Ascending aorta (tissue), 2 donors: ENCODE measurements around the gene PCNX1. TPM values are rescaled to one million over a fixed set of nuclear protein-coding genes. Genes with fewer than 3 reads are reported as not detected.

Source experiments
- DNase-seq, 2 donors: peaks; one replicate each; pipeline ENCODE4 v3.0.0-alpha.2; 2019; ENCODE audit warnings: low spot score in 2 of 2
- H3K27ac ChIP-seq, 2 donors: fragments of 200-600 bp; sonication (generic); one replicate each; pipeline ENCODE4 v1.5.1; 2016 to 2017; ENCODE audit warnings: mild to moderate bottlenecking in 1 of 2
- H3K27me3 ChIP-seq: fragments of 200-600 bp; sonication (generic); one replicate; pipeline ENCODE4 v1.5.1; 2017
- H3K36me3 ChIP-seq, 2 donors: fragments of 200-600 bp; sonication (generic); one replicate each; pipeline ENCODE4 v1.5.1; 2016
- H3K4me1 ChIP-seq, 2 donors: fragments of 200-600 bp; sonication (generic); one replicate each; pipeline ENCODE4 v1.5.1; 2016 to 2017; ENCODE audit warnings: mild to moderate bottlenecking in 1 of 2
- H3K4me3 ChIP-seq, 2 donors: fragments of 200-600 bp; sonication (generic); one replicate each; pipeline ENCODE4 v1.5.1; 2016 to 2017; ENCODE audit warnings: mild to moderate bottlenecking in 1 of 2
- H3K9me3 ChIP-seq, 2 donors: fragments of 200-600 bp; sonication (generic); one replicate each; pipeline ENCODE4 v1.5.1; 2016
- intact Hi-C: fragments of 100-400 bp; cut with DNase I; formaldehyde crosslinking; loops from one replicate; pipeline ENCODE4 v1.15.1; 2023
- total RNA-seq: library from RNA; depleted of rRNA; stranded (reverse); fragments of >200 nt; gene quantifications from one replicate; pipeline ENCODE4 v1.1.0, GENCODE V29; 2016
- TF ChIP-seq, protein P1 (sequence below), 3 experiments: fragments of 200-600 bp in 2 of 3; fragments of 450-650 bp in 1 of 3; sonication (generic) in 2 of 3; IDR thresholded peaks; one replicate each; pipeline ENCODE4 v1.5.1; 2016 to 2019; ENCODE audit warnings: antibody characterized with exemption in 3 of 3, mild to moderate bottlenecking in 1 of 3, moderate library complexity in 1 of 3

PCNX1 gene
- total RNA-seq, 1 donor from 2014 or later, result 73.1 TPM

DNA sequence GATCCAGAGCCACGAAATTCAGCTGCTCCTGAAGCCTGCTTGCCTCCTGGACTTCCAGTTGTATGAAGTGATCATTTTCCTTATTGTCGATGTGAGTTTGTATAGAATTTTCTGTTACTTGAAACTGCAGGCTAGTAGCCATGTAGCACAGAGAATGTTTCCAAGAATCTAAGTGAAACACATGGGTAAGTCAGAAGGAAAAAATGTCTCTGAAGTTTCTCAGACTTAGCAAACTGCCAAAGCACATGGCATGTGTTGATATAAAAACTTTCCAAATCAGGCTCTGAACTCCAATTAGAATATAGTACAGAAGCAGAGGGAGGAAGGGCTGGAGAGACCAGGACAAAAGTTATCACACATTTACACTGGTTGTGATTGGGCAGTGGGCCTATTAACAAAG lies 9.8 kb upstream of the PCNX1 start:
- H3K36me3 ChIP-seq, result no peaks in the 10 kb centered on the region
- peaks cover 7 to 18% of the 10 kb centered on the region in 2 donors for H3K4me1 ChIP-seq
- H3K9me3 ChIP-seq, result no peaks in the 10 kb centered on the region
- no peak for DNase-seq
- intact Hi-C loops, result loop anchor here (2.0 kb wide), 1 partner anchor 81 kb away; no protein-coding TSS in a partner anchor
- H3K27ac ChIP-seq, result peak overlapping the region; percentile 60 to 62
- TF ChIP-seq, protein P1, sequence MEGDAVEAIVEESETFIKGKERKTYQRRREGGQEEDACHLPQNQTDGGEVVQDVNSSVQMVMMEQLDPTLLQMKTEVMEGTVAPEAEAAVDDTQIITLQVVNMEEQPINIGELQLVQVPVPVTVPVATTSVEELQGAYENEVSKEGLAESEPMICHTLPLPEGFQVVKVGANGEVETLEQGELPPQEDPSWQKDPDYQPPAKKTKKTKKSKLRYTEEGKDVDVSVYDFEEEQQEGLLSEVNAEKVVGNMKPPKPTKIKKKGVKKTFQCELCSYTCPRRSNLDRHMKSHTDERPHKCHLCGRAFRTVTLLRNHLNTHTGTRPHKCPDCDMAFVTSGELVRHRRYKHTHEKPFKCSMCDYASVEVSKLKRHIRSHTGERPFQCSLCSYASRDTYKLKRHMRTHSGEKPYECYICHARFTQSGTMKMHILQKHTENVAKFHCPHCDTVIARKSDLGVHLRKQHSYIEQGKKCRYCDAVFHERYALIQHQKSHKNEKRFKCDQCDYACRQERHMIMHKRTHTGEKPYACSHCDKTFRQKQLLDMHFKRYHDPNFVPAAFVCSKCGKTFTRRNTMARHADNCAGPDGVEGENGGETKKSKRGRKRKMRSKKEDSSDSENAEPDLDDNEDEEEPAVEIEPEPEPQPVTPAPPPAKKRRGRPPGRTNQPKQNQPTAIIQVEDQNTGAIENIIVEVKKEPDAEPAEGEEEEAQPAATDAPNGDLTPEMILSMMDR (IDR thresholded peaks at IDR 0.05), result no peak
- peak overlapping the region in 1 of 2 donors; percentile 3 for H3K4me3 ChIP-seq
- no peaks in the 10 kb centered on the region for H3K27me3 ChIP-seq

DNA sequence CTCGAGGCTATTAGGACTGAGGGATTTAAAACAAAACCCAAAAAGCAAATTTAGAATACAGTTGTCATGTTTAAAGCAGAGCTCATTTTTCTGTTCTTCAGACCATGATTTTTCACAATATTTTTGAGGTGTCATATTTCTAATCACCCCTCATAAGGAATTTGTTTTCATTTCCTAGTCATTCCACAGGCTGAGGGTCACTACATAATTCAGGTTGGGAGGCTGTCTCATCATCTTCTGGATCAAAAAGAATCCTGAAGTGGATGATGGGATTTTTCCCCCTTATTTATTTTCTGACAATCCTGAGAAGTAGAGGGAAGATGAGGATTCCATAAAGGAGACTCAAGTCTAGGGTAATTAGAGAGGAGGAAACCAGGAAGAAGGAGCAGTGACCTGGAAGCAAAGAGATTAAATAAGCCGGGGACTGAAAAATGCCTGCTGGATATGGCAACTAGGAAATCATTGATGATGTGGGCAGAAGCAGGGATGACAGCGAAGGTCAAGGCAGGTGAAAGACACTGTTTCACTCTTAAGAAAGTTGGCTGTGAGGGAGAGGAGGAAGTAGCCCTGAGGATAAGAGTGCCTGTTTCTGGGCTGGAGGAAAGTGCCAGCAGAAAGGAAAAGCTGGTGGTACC lies 9.0 kb upstream of the PCNX1 start:
- Histone ChIP-seq H3K4me3 (no peak overlapping the region), H3K36me3 (no peaks in the 10 kb centered on the region), H3K9me3 (no peaks in the 10 kb centered on the region), H3K4me1 (peaks cover 7 to 18% of the 10 kb centered on the region in 2 donors), H3K27ac (peak overlapping the region; percentile 60 to 62), H3K27me3 (no peaks in the 10 kb centered on the region)
- intact Hi-C loops, result no loop called here
- TF ChIP-seq, protein P1 (IDR thresholded peaks at IDR 0.05), result no peak
- DNase-seq, result no peak

DNA sequence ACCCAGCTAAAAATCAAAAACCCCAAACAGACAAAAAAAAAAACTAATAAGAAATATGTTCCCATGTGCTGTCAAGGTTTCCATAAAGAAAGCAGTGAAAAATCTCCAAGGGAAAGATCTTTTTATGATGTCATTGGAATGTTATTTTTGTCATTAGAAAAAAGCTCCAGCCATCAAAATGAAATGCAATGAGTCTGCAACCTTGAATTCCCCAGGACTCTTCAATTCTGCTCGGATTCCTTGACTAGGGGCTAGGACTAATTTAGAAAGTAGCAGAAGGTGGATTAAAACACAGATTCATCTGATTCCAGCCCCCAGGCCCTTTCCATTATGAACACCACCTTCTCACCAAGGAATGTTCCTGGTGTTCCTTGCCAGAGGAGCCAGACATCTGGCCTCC lies 6.0 kb upstream of the PCNX1 start:
- H3K27ac ChIP-seq, result peak overlapping the region; percentile 19 to 57
- no peaks in the 10 kb centered on the region for H3K27me3 ChIP-seq
- H3K9me3 ChIP-seq, result no peaks in the 10 kb centered on the region
- TF ChIP-seq, protein P1 (IDR thresholded peaks at IDR 0.05), result no peak
- H3K36me3 ChIP-seq, result no peaks in the 10 kb centered on the region
- no peak overlapping the region for H3K4me3 ChIP-seq
- intact Hi-C loops, result no loop called here
- DNase-seq, result no peak
- H3K4me1 ChIP-seq, result peaks cover 12 to 32% of the 10 kb centered on the region in 2 donors

DNA sequence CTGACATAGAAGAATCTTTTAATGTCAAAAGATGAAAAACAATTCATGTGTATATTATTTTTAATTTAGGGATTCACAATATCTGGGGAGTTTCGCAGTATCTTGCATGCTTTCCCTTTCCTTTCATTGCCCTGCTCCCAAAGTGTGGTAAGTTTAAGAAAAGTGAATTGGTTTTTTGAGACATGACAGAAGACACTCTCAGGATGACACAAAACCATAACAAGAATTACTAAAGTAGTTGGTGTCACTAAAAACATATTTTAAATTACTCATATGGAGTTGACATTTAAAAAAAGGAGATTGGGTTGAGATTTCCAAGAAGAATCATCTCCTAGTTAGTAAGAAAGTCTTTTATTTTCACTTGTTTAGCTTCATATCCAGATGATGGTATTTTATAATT lies 5.1 kb upstream of the PCNX1 start:
- Histone ChIP-seq H3K27me3 (no peaks in the 10 kb centered on the region), H3K9me3 (no peaks in the 10 kb centered on the region), H3K4me3 (no peak overlapping the region), H3K27ac (no peak overlapping the region), H3K36me3 (no peaks in the 10 kb centered on the region), H3K4me1 (peaks cover 12 to 34% of the 10 kb centered on the region in 2 donors)
- TF ChIP-seq, protein P1 (IDR thresholded peaks at IDR 0.05), result no peak
- intact Hi-C loops, result no loop called here
- DNase-seq, result no peak

DNA sequence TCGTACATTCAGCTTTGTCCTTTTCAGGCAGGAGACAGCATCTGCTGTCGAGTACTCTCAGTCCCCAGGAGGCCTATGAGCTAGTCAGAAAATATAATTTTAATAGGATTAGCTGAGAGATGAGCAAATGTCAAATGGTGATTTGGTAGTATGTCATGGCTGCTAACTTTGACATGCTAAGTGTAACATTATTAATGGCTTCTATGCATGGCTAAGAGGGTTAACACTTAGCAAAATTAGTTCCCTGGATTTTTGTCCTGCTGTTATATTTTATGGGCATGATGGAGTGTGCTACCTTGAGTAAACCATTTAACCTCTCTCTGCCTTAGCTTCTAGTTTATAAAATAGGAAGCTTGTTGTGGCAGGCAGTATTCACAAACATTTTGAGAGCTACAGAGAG lies 2.9 kb upstream of the PCNX1 start:
- intact Hi-C loops, result no loop called here
- no peak for DNase-seq
- H3K36me3 ChIP-seq, result no peaks in the 10 kb centered on the region
- H3K27ac ChIP-seq, result peak overlapping the region in 1 of 2 donors; percentile 99
- H3K4me1 ChIP-seq, result peaks cover 12 to 27% of the 10 kb centered on the region in 2 donors
- no peaks in the 10 kb centered on the region for H3K9me3 ChIP-seq
- H3K4me3 ChIP-seq, result no peak overlapping the region
- H3K27me3 ChIP-seq, result no peaks in the 10 kb centered on the region
- TF ChIP-seq, protein P1 (IDR thresholded peaks at IDR 0.05), result no peak
